GM12864 (cell line): ENCODE results near the gene PTPRM.

Experiments
- DNase-seq: peaks from one replicate; pipeline ENCODE4 v3.0.0-alpha.2; 2011; ENCODE audit warnings: low read depth
- H3K4me3 ChIP-seq: 2 replicates; pipeline ENCODE4 v1.5.1; 2011; ENCODE audit warnings: mild to moderate bottlenecking, low read depth, low read length, control low read depth
- TF ChIP-seq, protein P1 (sequence below): IDR thresholded peaks from 2 replicates; pipeline ENCODE4 v1.5.1; 2011; ENCODE audit warnings: low read depth, mild to moderate bottlenecking, moderate library complexity, low read length, control low read depth, inconsistent platforms; ENCODE audit errors: missing control alignments

The PTPRM gene

DNA sequence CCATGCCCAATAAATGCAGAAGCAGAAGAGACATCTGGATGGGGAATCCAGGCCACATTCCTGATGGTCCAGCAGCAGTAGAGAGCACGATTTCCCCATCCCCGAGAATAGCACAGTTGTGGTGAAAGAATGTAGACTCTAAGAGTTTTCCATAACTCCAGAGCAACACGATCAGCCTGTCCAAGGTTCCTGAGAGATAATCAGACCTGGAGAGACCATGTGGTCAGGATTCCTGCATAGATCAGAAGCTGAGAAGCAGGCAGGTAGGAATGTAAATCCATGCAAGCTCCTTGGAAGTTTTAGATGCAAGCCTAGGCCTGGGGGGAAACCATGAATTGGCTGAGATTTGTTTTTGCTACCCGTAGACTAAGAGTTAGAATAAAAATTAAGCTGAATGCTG is 34.2 kb upstream of the PTPRM start:
- DNase-seq: no peak
- TF ChIP-seq, protein P1, sequence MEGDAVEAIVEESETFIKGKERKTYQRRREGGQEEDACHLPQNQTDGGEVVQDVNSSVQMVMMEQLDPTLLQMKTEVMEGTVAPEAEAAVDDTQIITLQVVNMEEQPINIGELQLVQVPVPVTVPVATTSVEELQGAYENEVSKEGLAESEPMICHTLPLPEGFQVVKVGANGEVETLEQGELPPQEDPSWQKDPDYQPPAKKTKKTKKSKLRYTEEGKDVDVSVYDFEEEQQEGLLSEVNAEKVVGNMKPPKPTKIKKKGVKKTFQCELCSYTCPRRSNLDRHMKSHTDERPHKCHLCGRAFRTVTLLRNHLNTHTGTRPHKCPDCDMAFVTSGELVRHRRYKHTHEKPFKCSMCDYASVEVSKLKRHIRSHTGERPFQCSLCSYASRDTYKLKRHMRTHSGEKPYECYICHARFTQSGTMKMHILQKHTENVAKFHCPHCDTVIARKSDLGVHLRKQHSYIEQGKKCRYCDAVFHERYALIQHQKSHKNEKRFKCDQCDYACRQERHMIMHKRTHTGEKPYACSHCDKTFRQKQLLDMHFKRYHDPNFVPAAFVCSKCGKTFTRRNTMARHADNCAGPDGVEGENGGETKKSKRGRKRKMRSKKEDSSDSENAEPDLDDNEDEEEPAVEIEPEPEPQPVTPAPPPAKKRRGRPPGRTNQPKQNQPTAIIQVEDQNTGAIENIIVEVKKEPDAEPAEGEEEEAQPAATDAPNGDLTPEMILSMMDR: no peak
- no peak overlapping the region for H3K4me3 ChIP-seq

DNA sequence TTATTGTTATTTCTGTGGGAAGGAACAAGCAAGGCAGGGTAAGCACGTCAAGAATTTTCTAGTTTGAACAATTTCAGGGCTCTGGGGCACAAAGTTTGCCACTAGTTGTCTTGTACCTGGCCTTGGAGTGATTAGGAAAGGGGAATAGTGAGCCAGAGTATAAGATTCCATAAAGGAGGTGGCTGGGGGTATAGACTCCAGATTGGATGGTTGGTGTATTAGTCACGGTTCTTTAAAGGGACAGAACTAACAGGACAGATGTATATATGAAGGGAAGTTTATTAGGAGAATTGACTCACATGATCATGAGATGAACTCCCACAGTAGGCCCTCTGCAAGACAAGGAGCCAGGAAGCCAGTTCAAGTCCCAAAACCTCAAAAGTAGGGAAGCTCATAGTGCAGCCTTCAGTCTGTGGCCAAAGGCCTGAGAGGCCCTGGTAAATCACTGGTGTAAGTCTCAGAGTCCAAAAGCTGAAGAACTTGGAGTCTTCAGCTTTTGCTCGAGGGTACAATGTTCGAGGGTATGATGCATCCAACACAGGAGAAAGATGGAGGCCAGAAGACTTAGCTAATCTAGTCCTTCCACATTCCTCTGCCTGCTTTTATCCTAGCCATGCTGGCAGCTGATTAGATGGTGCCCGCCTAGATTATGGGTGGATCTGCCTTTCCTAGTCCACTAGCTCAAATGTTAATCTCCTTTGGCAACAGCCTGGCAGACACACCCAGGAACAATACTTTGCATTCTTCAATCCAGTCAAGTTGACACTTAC is 31.5 kb upstream of the PTPRM start:
- H3K4me3 ChIP-seq: no peak overlapping the region
- no peak for DNase-seq
- TF ChIP-seq, protein P1: no peak

- TF ChIP-seq, protein P1: no peak
- no peak for DNase-seq
- H3K4me3 ChIP-seq: no peak overlapping the region
These were observed 30.0 kb upstream of the PTPRM start for GRCh38 chr18:7537145-7537544.

GRCh38 chr18:7541835-7542234 is 25.3 kb upstream of the PTPRM start:
- H3K4me3 ChIP-seq: no peak overlapping the region
- TF ChIP-seq, protein P1: no peak
- DNase-seq: no peak

DNA sequence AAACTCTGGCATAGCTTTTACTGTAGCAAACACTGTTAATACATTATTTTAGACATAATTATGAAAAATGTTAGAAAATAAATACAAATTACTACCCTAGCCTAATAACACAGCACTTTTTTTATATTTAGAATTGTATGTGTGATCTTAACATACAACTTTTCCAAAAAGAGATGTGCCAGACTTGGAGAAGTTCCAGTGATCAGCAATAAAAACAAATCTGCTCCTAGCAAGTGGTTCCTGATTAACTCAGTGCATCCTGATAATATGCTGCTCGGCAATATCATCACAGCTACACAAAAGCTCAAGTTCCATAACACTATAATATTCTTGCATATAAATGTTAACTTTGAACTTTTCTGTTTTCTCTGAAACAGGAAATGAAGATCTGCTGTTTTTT is 22.4 kb upstream of the PTPRM start:
- TF ChIP-seq, protein P1: no peak
- no peak for DNase-seq
- no peak overlapping the region for H3K4me3 ChIP-seq

GRCh38 chr18:7545734-7546133 is 21.4 kb upstream of the PTPRM start:
- DNase-seq: no peak
- H3K4me3 ChIP-seq: no peak overlapping the region

More at GRCh38 chr18:7545734-7546133, 21.4 kb upstream of the PTPRM start:
- TF ChIP-seq, protein P1: no peak
